Activated naive CD8-positive, alpha-beta T cell treated with anti-CD3 and anti-CD28 coated beads for 36 hours (primary cell): Measurements from ENCODE around the gene SETBP1. TPM values are rescaled to one million over a fixed set of nuclear protein-coding genes. Genes with fewer than 3 reads are reported as not detected.

Source experiments
- DNase-seq: peaks from one replicate; pipeline ENCODE4 v3.0.0; 2021
- H3K27ac Mint-ChIP-seq: one replicate; pipeline ENCODE4 v1.8.0; 2022; ENCODE audit warnings: mild to moderate bottlenecking, moderate library complexity, mixed read lengths
- H3K27me3 Mint-ChIP-seq: one replicate; pipeline ENCODE4 v1.8.0; 2022; ENCODE audit warnings: mild to moderate bottlenecking, mixed read lengths
- H3K36me3 Mint-ChIP-seq: one replicate; pipeline ENCODE4 v1.8.0; 2021; ENCODE audit warnings: mild to moderate bottlenecking, mixed read lengths
- H3K4me1 Mint-ChIP-seq: one replicate; pipeline ENCODE4 v1.8.0; 2021; ENCODE audit warnings: mixed read lengths
- H3K4me3 Mint-ChIP-seq: one replicate; pipeline ENCODE4 v1.8.0; 2022; ENCODE audit warnings: mild to moderate bottlenecking, moderate library complexity, mixed read lengths
- H3K9me3 Mint-ChIP-seq: one replicate; pipeline ENCODE4 v1.8.0; 2022; ENCODE audit warnings: mixed read lengths
- total RNA-seq, 2 experiments: library from RNA; stranded (reverse); gene quantifications; one replicate each; pipeline ENCODE4 v1.2.3, GENCODE V29; 2021

Gene SETBP1
- total RNA-seq, 2 experiments from 2014 or later: 3.8 to 3.9 TPM

DNA sequence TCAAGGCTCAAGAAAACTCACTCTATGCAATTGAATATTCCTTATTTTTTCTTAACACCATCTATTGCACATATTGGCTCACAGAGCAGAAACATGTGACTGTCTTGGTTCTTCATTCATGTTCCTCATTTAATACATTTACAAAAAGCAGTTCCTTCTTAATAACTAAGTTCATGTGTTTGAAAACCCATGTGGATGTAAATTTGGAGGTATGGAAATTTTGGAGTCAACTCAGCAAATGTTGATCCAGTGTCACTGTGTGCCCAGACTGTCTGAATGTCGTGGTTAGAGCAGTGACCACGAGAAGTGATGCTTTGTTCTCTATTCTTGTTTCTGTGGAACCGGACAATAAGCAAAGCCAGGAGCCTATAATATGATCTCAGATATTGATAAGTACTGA, 299.1 kb downstream of the SETBP1 start:
- Mint-ChIP-seq H3K4me1 (no peaks in the 10 kb centered on the region), H3K9me3 (no peaks in the 10 kb centered on the region), H3K36me3 (no peaks in the 10 kb centered on the region), H3K4me3 (no peak overlapping the region), H3K27me3 (no peaks in the 10 kb centered on the region), H3K27ac (no peak overlapping the region)
- DNase-seq: no peak

DNA sequence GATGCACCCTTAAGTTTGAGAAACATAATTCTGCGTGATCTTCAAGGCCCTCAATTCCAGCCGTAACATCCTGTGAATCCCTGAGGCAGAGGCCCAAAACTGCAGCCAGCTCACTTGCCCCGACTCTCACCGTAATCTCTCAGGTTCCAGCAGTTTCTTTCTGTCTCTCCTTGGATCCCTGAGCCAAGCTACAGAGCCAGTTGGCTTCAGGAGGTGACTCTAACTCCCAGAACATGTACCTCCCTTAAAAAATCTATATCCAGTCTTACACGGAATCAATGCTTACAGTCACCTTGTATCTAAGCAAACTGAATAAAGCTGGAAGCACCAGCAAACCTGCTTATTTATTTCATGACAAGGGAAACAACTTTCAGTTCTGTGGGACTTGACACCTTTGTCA, 300.4 kb downstream of the SETBP1 start:
- no peaks in the 10 kb centered on the region for H3K36me3 Mint-ChIP-seq
- DNase-seq: no peak
- H3K27ac Mint-ChIP-seq: no peak overlapping the region
- no peaks in the 10 kb centered on the region for H3K27me3 Mint-ChIP-seq
- no peaks in the 10 kb centered on the region for H3K9me3 Mint-ChIP-seq
- H3K4me1 Mint-ChIP-seq: no peaks in the 10 kb centered on the region
- no peak overlapping the region for H3K4me3 Mint-ChIP-seq

DNA sequence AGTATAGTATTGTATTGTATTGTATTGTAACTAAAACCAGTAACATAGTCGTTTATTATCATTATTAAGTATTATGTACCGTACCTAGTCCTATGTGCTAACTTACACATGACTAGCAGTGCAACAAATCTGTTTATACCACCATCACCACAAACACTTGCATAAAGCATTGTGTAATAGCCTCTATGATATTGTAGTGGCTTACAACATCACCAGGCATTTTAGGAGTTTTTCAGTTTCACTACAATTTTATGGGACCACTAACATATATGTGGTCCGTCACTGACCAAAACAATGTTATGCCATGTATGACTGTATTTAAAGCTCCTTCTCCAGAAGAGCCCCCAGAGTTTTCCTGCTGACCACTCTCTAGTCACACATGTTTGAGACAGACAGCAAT, 306.2 kb downstream of the SETBP1 start:
- DNase-seq: no peak
- no peaks in the 10 kb centered on the region for H3K4me1 Mint-ChIP-seq
- no peak overlapping the region for H3K4me3 Mint-ChIP-seq
- H3K9me3 Mint-ChIP-seq: peaks cover 2% of the 10 kb centered on the region
- H3K27me3 Mint-ChIP-seq: no peaks in the 10 kb centered on the region
- H3K27ac Mint-ChIP-seq: no peak overlapping the region
- no peaks in the 10 kb centered on the region for H3K36me3 Mint-ChIP-seq

GRCh38 chr18:44987371-44987770, 306.7 kb downstream of the SETBP1 start:
- Mint-ChIP-seq H3K36me3 (no peaks in the 10 kb centered on the region), H3K9me3 (peaks cover 2% of the 10 kb centered on the region), H3K27me3 (no peaks in the 10 kb centered on the region), H3K27ac (no peak overlapping the region), H3K4me1 (no peaks in the 10 kb centered on the region), H3K4me3 (no peak overlapping the region)
- DNase-seq: no peak

- Mint-ChIP-seq H3K36me3 (no peaks in the 10 kb centered on the region), H3K9me3 (peaks cover 2% of the 10 kb centered on the region), H3K4me3 (no peak overlapping the region), H3K4me1 (no peaks in the 10 kb centered on the region), H3K27ac (no peak overlapping the region), H3K27me3 (no peaks in the 10 kb centered on the region)
- DNase-seq: no peak
These were observed 308.3 kb downstream of the SETBP1 start for GRCh38 chr18:44988821-44989587.

- no peaks in the 10 kb centered on the region for H3K4me1 Mint-ChIP-seq
- no peak for DNase-seq
- H3K4me3 Mint-ChIP-seq: no peak overlapping the region
- no peaks in the 10 kb centered on the region for H3K36me3 Mint-ChIP-seq
- H3K9me3 Mint-ChIP-seq: peaks cover 5% of the 10 kb centered on the region
- no peaks in the 10 kb centered on the region for H3K27me3 Mint-ChIP-seq
- H3K27ac Mint-ChIP-seq: no peak overlapping the region
These were observed 315.6 kb downstream of the SETBP1 start for GRCh38 chr18:44996261-44996660.

DNA sequence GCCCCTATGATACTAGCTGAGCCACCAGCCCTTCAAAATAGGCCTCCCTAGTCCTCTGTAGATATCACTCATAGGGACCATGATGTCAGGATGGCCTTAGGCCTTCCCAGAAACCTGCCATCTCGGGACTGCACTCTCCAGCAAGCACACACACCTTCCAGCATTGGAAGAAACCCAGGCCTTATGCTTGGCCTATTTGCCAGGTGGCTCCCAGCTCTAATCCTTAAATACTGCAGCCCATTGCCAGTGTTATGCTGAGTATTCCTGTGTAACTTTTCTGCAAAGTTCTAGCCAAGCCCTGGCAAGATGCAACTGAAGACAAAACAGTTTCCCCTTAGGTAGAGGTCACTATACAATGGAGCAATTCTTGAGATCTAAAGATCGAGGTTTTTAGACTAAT, 316.5 kb downstream of the SETBP1 start:
- no peaks in the 10 kb centered on the region for H3K27me3 Mint-ChIP-seq
- no peaks in the 10 kb centered on the region for H3K4me1 Mint-ChIP-seq

DNA sequence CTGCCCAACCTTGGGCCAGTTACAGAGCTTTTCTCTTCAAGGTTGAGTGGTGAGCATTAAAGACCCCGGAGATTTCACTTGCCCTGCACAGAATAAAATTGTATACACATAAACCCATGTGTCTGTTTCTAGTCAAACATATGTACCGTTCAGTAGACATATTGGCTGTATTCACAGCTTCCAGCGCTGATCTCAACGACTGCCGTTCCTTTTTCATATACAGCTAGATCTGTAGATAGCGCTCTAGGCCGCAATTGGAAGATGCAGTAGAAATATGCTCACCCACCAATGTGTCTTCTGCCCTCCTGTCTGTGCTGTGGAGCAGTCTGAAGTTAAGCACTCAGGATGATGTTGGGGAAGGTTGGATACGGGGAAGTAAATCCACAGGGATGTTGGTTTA, 317.7 kb downstream of the SETBP1 start:
- Mint-ChIP-seq H3K4me1 (no peaks in the 10 kb centered on the region), H3K4me3 (no peak overlapping the region), H3K27me3 (no peaks in the 10 kb centered on the region), H3K36me3 (no peaks in the 10 kb centered on the region), H3K27ac (no peak overlapping the region), H3K9me3 (peaks cover 5% of the 10 kb centered on the region)
- DNase-seq: no peak

More for the DNA sequence above, 316.5 kb downstream of the SETBP1 start:
- no peak overlapping the region for H3K4me3 Mint-ChIP-seq
- H3K9me3 Mint-ChIP-seq: peaks cover 5% of the 10 kb centered on the region
- no peak overlapping the region for H3K27ac Mint-ChIP-seq
- DNase-seq: no peak
- no peaks in the 10 kb centered on the region for H3K36me3 Mint-ChIP-seq

GRCh38 chr18:45004546-45005080, 323.9 kb downstream of the SETBP1 start:
- no peak for DNase-seq
- Mint-ChIP-seq H3K4me1 (peaks cover 3% of the 10 kb centered on the region), H3K4me3 (no peak overlapping the region), H3K9me3 (no peaks in the 10 kb centered on the region), H3K27ac (no peak overlapping the region), H3K27me3 (no peaks in the 10 kb centered on the region), H3K36me3 (no peaks in the 10 kb centered on the region)

DNA sequence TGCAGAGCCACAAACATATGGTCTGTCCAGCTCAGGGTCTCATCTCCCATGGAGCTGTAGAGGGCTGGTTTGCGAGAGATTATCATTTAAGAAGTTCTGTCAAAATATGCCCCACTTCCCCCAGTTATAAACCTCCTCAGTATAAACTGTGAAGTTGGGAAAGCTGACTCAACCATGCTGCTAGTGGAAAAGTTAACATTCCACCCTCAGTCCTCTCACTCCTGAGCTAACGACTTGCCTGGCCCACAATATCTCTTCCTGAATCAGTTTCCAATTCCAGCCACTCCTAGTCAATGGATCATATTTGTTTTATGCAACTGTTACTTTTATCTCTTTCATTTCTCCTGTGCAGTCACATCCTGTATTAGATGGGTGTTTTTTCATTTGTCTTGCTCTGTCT, 326.2 kb downstream of the SETBP1 start:
- Mint-ChIP-seq H3K27ac (no peak overlapping the region), H3K4me1 (peaks cover 9% of the 10 kb centered on the region), H3K27me3 (no peaks in the 10 kb centered on the region), H3K9me3 (no peaks in the 10 kb centered on the region), H3K36me3 (no peaks in the 10 kb centered on the region), H3K4me3 (no peak overlapping the region)
- DNase-seq: no peak

- no peaks in the 10 kb centered on the region for H3K27me3 Mint-ChIP-seq
- no peak for DNase-seq
- H3K4me3 Mint-ChIP-seq: no peak overlapping the region
- H3K27ac Mint-ChIP-seq: no peak overlapping the region
- no peaks in the 10 kb centered on the region for H3K36me3 Mint-ChIP-seq
- no peaks in the 10 kb centered on the region for H3K9me3 Mint-ChIP-seq
- H3K4me1 Mint-ChIP-seq: peaks cover 9% of the 10 kb centered on the region
These were observed 326.8 kb downstream of the SETBP1 start for GRCh38 chr18:45007531-45007930.

- H3K36me3 Mint-ChIP-seq: no peaks in the 10 kb centered on the region
- H3K4me3 Mint-ChIP-seq: no peak overlapping the region
- H3K27me3 Mint-ChIP-seq: peaks cover 2% of the 10 kb centered on the region
- H3K9me3 Mint-ChIP-seq: no peaks in the 10 kb centered on the region
- H3K27ac Mint-ChIP-seq: no peak overlapping the region
- no peak for DNase-seq
- H3K4me1 Mint-ChIP-seq: peaks cover 9% of the 10 kb centered on the region
These were observed 328.2 kb downstream of the SETBP1 start for GRCh38 chr18:45008694-45009413.

DNA sequence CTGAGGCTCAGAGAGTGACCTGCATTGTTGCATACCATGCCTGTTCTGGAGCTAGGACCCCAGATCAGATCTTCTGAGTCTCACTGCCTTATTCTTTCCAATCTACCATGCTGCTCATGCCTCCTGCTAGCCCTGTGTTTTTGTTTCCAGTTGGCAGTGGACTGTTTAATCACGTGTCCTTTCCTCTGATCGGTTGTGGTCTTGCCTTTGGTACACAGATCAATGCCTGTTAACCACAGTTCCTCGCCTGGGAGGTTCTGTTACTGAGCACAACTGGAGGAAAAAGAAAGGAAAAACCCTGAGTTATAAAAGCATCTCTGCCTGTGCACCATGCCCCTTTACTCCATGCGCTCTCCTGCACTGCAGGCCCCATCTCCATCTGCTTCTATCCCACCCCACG, 329.1 kb downstream of the SETBP1 start:
- Mint-ChIP-seq H3K4me1 (peaks cover 9% of the 10 kb centered on the region), H3K36me3 (no peaks in the 10 kb centered on the region), H3K9me3 (no peaks in the 10 kb centered on the region), H3K4me3 (no peak overlapping the region), H3K27ac (no peak overlapping the region), H3K27me3 (peaks cover 2% of the 10 kb centered on the region)
- DNase-seq: no peak

GRCh38 chr18:45012286-45012685, 331.6 kb downstream of the SETBP1 start:
- no peak for DNase-seq
- Mint-ChIP-seq H3K27ac (no peak overlapping the region), H3K36me3 (no peaks in the 10 kb centered on the region)

GRCh38 chr18:45014047-45014501, 333.4 kb downstream of the SETBP1 start:
- Mint-ChIP-seq H3K4me3 (no peak overlapping the region), H3K27me3 (peaks cover 2% of the 10 kb centered on the region), H3K36me3 (no peaks in the 10 kb centered on the region), H3K27ac (no peak overlapping the region), H3K4me1 (peaks cover 7% of the 10 kb centered on the region), H3K9me3 (no peaks in the 10 kb centered on the region)
- no peak for DNase-seq

More at GRCh38 chr18:45012286-45012685, 331.6 kb downstream of the SETBP1 start:
- H3K27me3 Mint-ChIP-seq: peaks cover 2% of the 10 kb centered on the region
- peaks cover 9% of the 10 kb centered on the region for H3K4me1 Mint-ChIP-seq
- no peak overlapping the region for H3K4me3 Mint-ChIP-seq
- H3K9me3 Mint-ChIP-seq: no peaks in the 10 kb centered on the region
